Measurements from ENCODE around the gene FCHSD1. TPM values are rescaled to one million over a fixed set of nuclear protein-coding genes. Genes with fewer than 3 reads are reported as not detected.

The FCHSD1 gene
- 9.1 to 13.3 TPM (median 9.9 TPM) in 5 replicates for total RNA-seq (2022; extraction: Qiagen RNA extraction)

DNA sequence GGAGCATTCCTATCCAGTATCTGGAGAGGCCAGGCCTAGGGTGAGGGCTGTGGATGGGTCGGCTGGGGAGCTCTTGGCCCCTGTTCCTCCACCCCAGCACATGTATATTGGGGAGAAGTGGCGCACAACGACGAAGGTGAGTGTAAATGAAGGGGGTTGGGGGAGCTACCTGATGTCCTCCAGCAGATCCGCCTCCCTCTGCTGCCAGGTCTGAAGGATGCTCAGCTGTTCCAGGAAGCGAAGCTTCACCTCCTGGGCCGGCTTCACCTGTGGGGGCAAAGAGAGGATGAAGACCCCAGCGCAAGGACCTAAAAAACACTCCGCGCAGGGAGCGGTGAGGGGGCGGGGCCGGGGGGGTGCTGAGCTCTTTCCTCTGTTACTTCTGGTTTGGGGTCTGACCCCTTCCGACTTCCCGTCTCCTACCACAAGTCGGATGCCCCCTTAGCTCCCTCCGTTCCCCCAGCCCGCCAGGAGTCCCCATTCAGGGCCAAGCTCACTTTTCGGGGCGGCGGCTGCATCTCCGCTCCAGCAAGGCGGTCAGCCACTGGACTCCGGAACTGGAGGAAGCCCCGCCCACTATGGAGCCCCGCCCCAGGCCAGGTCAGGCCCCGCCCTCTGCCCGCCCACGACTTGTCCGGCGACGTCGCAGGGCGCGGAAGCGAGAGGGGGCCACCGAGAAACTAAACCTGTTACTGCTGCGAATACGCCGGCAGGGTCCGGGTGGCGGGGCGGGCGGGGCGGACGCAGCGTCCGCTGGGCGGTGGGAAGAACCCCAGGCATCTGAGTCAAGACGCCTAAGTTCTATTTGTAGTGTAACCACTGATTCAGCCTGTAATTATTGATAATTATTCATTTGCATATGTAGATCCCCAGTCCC, at the start of gene FCHSD1:
TSS of gene FCHSD1 (minus strand) at position 568 of the 877 bp plus-strand sequence. CDS start at position 518, 50 bp downstream.

DNA sequence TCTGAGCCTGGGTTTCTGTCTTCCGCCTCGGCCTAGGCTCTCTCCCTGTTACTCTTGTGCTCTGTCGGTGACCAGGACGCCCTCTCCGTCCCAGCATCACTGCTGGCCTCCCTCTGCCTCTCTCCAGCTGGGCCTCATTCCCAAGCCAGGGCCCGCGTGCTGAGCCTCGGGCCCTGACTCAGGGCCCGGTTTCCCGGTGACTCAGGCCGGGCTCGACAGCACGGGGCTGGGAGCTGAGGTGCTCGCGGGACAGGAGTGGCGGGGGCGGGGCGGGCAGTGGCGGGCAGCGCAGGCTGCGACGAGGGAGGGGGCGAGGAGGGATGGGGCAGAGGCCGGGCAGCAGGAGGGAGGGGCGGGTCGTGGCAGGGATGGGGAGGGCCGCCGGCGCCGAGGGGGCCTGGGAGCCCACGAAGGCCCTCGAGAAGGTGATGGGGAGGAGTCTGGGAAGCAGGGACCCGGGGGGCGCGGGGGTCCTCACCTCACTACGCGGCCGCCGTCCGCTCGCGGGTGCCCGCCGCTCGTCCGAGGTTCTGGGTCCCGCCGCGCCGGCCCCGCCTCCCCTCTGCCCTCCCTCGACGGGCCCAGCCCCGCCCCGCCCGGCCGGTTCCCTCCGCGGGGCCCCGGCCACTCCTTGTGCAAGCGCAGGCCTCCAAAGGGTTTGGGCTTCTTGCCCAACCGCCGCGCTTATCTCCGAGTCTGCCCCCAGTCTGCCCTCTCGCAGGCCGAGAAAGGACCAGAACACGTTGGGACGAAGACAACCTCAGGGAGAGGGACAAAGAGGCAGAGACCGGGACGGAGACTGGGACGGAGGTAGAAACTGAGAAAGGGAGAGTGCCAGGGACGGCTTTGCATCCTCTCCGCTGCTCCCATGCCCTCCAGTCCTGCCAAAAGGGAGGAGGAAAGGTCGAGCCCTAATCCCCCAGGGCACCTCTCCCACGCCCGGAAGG, 30.8 kb upstream of the FCHSD1 start, which contains the start of gene ARAP3:
TSS of gene ARAP3 (minus strand) at position 536 of the 947 bp plus-strand sequence. CDS start 1,744 bp downstream, outside the sequence.

GRCh38 chr5:141636413-141637122, 14.7 kb downstream of the FCHSD1 start, which contains the start of the genes HDAC3 and RELL2:
Gene HDAC3, minus strand, starts transcription at chr5:141636849. Its CDS starts 59 bp downstream, at chr5:141636790.
Gene RELL2, plus strand, starts transcription at chr5:141636997. Its CDS starts 1,229 bp downstream, at chr5:141638226.

GRCh38 chr5:141618804-141619554, 32.2 kb downstream of the FCHSD1 start, which contains the start of gene DIAPH1:
Gene DIAPH1, minus strand, starts transcription at chr5:141619000. Its CDS starts 86 bp downstream, at chr5:141618914.

Other genes starting within 250 kb of the FCHSD1 start
- 0.06 to 0.08 TPM (median 0.06 TPM) in 3 of 5 replicates, not detected in the others for gene PCDHGA9, start 248.6 kb downstream of the FCHSD1 start, total RNA-seq (2022; extraction: Qiagen RNA extraction)
- 0.08 to 0.13 TPM (median 0.12 TPM) in 5 replicates for gene PCDHGB6, start 243.4 kb downstream of the FCHSD1 start, total RNA-seq (2022; extraction: Qiagen RNA extraction)
- gene PCDHGA10, start 238.4 kb downstream of the FCHSD1 start, total RNA-seq (2022; extraction: Qiagen RNA extraction), result 0.02 to 0.03 TPM in 2 of 5 replicates, not detected in the others
- 0.05 to 0.10 TPM (median 0.07 TPM) in 3 of 5 replicates, not detected in the others for gene PCDHGB7, start 233.7 kb downstream of the FCHSD1 start, total RNA-seq (2022; extraction: Qiagen RNA extraction)
- 0.04 to 0.06 TPM (median 0.05 TPM) in 3 of 5 replicates, not detected in the others for gene PCDHGA11, start 230.4 kb downstream of the FCHSD1 start, total RNA-seq (2022; extraction: Qiagen RNA extraction)
- 0.02 TPM in 1 of 5 replicates, not detected in the others for gene PCDHGA12, start 220.9 kb downstream of the FCHSD1 start, total RNA-seq (2022; extraction: Qiagen RNA extraction)
- gene PCDHGC3, start 175.5 kb downstream of the FCHSD1 start, total RNA-seq (2022; extraction: Qiagen RNA extraction), result 5.1 to 6.3 TPM (median 5.9 TPM) in 5 replicates
- not detected in 5 replicates for gene PCDHGC4, start 166.4 kb downstream of the FCHSD1 start, total RNA-seq (2022; extraction: Qiagen RNA extraction)
- gene PCDHGC5, start 162.3 kb downstream of the FCHSD1 start, total RNA-seq (2022; extraction: Qiagen RNA extraction), result not detected in 5 replicates
- gene DIAPH1, start 32.4 kb downstream of the FCHSD1 start, total RNA-seq (2022; extraction: Qiagen RNA extraction), result 95.8 to 107 TPM (median 98.2 TPM) in 5 replicates
- 44.0 to 51.0 TPM (median 48.7 TPM) in 5 replicates for gene HDAC3, start 14.6 kb downstream of the FCHSD1 start, total RNA-seq (2022; extraction: Qiagen RNA extraction)
- 3.5 to 5.4 TPM (median 4.5 TPM) in 5 replicates for gene RELL2, start 14.4 kb downstream of the FCHSD1 start, total RNA-seq (2022; extraction: Qiagen RNA extraction)
- 2.7 to 4.8 TPM (median 4.3 TPM) in 5 replicates for gene ARAP3, start 30.8 kb upstream of the FCHSD1 start, total RNA-seq (2022; extraction: Qiagen RNA extraction)
- 2.2 to 3.8 TPM (median 3.0 TPM) in 5 replicates for gene PCDH1, start 227.0 kb upstream of the FCHSD1 start, total RNA-seq (2022; extraction: Qiagen RNA extraction)